Epidermal melanocyte (primary cell): Measurements from ENCODE around the gene CIBAR2.
"Not testable (repeated sequence)": the region's sequence is repeated elsewhere in the genome, so short reads cannot be mapped to it uniquely, and the experiment has no call there.

Experiments
- DNase-seq: peaks from one replicate; pipeline ENCODE4 v3.0.0; 2011; ENCODE audit warnings: low spot score; ENCODE audit not compliant: insufficient read length

Gene CIBAR2

GRCh38 chr16:85128079-85128837 lies 16.0 kb upstream of the CIBAR2 start:
- no peak for DNase-seq

- DNase-seq, result no peak
These were observed 15.1 kb upstream of the CIBAR2 start for GRCh38 chr16:85127379-85127723.

- DNase-seq, result no peak
These were observed 14.6 kb upstream of the CIBAR2 start for GRCh38 chr16:85126705-85127378.

- no peak for DNase-seq
These were observed 14.1 kb upstream of the CIBAR2 start for GRCh38 chr16:85126394-85126704.

GRCh38 chr16:85125570-85126393 lies 13.5 kb upstream of the CIBAR2 start:
- DNase-seq, result no peak

- no peak for DNase-seq
These were observed 12.5 kb upstream of the CIBAR2 start for GRCh38 chr16:85124636-85125346.

- no peak for DNase-seq
These were observed 11.8 kb upstream of the CIBAR2 start for GRCh38 chr16:85123891-85124635.

GRCh38 chr16:85123441-85123840 lies 11.2 kb upstream of the CIBAR2 start:
- not testable (repeated sequence) for DNase-seq

GRCh38 chr16:85120006-85120340 lies 7.7 kb upstream of the CIBAR2 start:
- no peak for DNase-seq

- no peak for DNase-seq
These were observed 5.1 kb upstream of the CIBAR2 start for GRCh38 chr16:85117418-85117817.

GRCh38 chr16:85114909-85115567 lies 2.8 kb upstream of the CIBAR2 start:
- DNase-seq, result peak; percentile 95

- no peak for DNase-seq
These were observed 1.6 kb upstream of the CIBAR2 start for GRCh38 chr16:85113913-85114312.

- DNase-seq, result no peak
These were observed 979 bp upstream of the CIBAR2 start for GRCh38 chr16:85113168-85113733.

GRCh38 chr16:85111184-85111583 lies 1.1 kb downstream of the CIBAR2 start:
- DNase-seq, result no peak

GRCh38 chr16:85110105-85110504 lies 2.2 kb downstream of the CIBAR2 start:
- DNase-seq, result no peak

GRCh38 chr16:85107532-85107931 lies 4.7 kb downstream of the CIBAR2 start:
- DNase-seq, result no peak

- DNase-seq, result no peak
These were observed 5.2 kb downstream of the CIBAR2 start for GRCh38 chr16:85107083-85107482.

GRCh38 chr16:85105475-85105874 lies 6.8 kb downstream of the CIBAR2 start:
- DNase-seq, result no peak

GRCh38 chr16:85104821-85105391 lies 7.4 kb downstream of the CIBAR2 start:
- no peak for DNase-seq

- DNase-seq, result no peak
These were observed 8.1 kb downstream of the CIBAR2 start for GRCh38 chr16:85104147-85104546.
